ENCODE data around the gene PGAP1. TPM values are rescaled to one million over a fixed set of nuclear protein-coding genes. Genes with fewer than 3 reads are reported as not detected.

PGAP1 gene
- total RNA-seq, 1 experiment from 2014 or later = 7.1 TPM

DNA sequence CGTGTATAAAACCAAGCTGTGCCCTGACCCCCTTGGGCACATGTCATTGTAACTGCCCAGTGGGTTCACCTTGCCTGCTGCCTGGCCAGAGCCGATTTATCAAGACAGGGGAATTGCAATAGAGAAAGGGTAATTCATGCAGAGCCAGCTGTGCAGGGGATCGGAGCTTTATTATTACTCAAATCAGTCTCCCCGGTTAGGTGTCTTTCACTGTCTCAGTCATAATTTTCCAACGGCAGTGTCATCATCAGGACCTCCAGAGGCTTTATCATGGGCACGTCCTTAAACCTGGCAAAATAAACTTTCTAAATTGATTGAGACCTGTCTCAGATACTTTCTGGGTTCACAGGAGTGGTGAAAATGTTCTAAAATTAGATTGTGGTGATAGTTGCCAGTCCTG is 29.6 kb upstream of the PGAP1 start:
- Histone ChIP-seq H3K4me2 (ENCODE audit: low read length) (no peak overlapping the region), H3K9me2 (ENCODE audit: insufficient read depth) (no peaks in the 10 kb centered on the region), H2AFZ (ENCODE audit: low read depth, low read length, poor library complexity, severe bottlenecking) (no peak overlapping the region), H3K4me1 (ENCODE audit: control insufficient read depth in 1 of 2, insufficient read depth in 2 of 2, low read length in 2 of 2) (no peaks in the 10 kb centered on the region), H3K36me3 (ENCODE audit: control insufficient read depth in 1 of 2, insufficient read depth in 2 of 2, low read length in 2 of 2) (no peaks in the 10 kb centered on the region), H3K27me3 (ENCODE audit: insufficient read depth, low read length) (no peaks in the 10 kb centered on the region), H4K20me1 (ENCODE audit: insufficient read depth) (no peaks in the 10 kb centered on the region), H3K79me2 (ENCODE audit: insufficient read depth, low read length) (no peaks in the 10 kb centered on the region), H3K27ac (ENCODE audit: low read depth, low read length) (no peak overlapping the region), H3K9me3 (ENCODE audit: control insufficient read depth in 1 of 2, insufficient read depth in 1 of 2, low read depth in 1 of 2, low read length in 2 of 2) (no peaks in the 10 kb centered on the region), H3K4me3 (replicated peaks in 1 of 2; ENCODE audit: low read depth in 1 of 2, low read length in 2 of 2) (no peak overlapping the region), H3K9ac (ENCODE audit: low read length) (no peak overlapping the region)
- RAD21 ChIA-PET (ENCODE audit: low non-redundant PET in 1 of 2, low total read pairs in 2 of 2, uncharacterized antibody in 2 of 2, unreplicated experiment in 2 of 2) = no interaction called here
- intact Hi-C loops (cut with micrococcal nuclease) = no loop called here
- DNase-seq (ENCODE audit: low read depth, low spot score) (no peak), ATAC-seq (no peak)
- POLR2A ChIA-PET = no interaction called here
- BruUV-seq (replicated peaks) = no TSS peak
- TF ChIP-seq YY1 (IDR thresholded peaks at IDR 0.05; ENCODE audit: extremely low read depth, insufficient replicate concordance, low read depth, low read length) (no peak), MAX (IDR thresholded peaks at IDR 0.05) (no peak), CBX3 (IDR thresholded peaks at IDR 0.05; ENCODE audit: low read depth) (no peak), ZBTB33 (IDR thresholded peaks at IDR 0.05; ENCODE audit: extremely low read depth, insufficient replicate concordance, low read length) (no peak), ZNF274 (IDR thresholded peaks at IDR 0.05; ENCODE audit: low read depth, low read length) (no peak), FOSL1 (IDR thresholded peaks at IDR 0.05; ENCODE audit: low read depth) (no peak), SIN3A (IDR thresholded peaks at IDR 0.05; ENCODE audit: low read depth) (no peak)
- TF ChIP-seq, protein P1, sequence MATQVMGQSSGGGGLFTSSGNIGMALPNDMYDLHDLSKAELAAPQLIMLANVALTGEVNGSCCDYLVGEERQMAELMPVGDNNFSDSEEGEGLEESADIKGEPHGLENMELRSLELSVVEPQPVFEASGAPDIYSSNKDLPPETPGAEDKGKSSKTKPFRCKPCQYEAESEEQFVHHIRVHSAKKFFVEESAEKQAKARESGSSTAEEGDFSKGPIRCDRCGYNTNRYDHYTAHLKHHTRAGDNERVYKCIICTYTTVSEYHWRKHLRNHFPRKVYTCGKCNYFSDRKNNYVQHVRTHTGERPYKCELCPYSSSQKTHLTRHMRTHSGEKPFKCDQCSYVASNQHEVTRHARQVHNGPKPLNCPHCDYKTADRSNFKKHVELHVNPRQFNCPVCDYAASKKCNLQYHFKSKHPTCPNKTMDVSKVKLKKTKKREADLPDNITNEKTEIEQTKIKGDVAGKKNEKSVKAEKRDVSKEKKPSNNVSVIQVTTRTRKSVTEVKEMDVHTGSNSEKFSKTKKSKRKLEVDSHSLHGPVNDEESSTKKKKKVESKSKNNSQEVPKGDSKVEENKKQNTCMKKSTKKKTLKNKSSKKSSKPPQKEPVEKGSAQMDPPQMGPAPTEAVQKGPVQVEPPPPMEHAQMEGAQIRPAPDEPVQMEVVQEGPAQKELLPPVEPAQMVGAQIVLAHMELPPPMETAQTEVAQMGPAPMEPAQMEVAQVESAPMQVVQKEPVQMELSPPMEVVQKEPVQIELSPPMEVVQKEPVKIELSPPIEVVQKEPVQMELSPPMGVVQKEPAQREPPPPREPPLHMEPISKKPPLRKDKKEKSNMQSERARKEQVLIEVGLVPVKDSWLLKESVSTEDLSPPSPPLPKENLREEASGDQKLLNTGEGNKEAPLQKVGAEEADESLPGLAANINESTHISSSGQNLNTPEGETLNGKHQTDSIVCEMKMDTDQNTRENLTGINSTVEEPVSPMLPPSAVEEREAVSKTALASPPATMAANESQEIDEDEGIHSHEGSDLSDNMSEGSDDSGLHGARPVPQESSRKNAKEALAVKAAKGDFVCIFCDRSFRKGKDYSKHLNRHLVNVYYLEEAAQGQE (IDR thresholded peaks at IDR 0.05; ENCODE audit: low read depth) = no peak
- CTCF ChIA-PET = no interaction called here
